Skeletal muscle tissue (tissue), 4 donors: ENCODE results near the gene ANXA11. TPM values are rescaled to one million over a fixed set of nuclear protein-coding genes. Genes with fewer than 3 reads are reported as not detected.
"Not testable (repeated sequence)": the region's sequence is repeated elsewhere in the genome, so short reads cannot be mapped to it uniquely, and the experiment has no call there.

Source experiments
- H3K27ac ChIP-seq: one replicate; pipeline ENCODE4 v1.7.0; 2013; ENCODE audit warnings: mild to moderate bottlenecking, low read depth, low read length, inconsistent platforms
- H3K27me3 ChIP-seq, 3 donors: one replicate each; pipeline ENCODE4 v1.7.0; 2013; ENCODE audit warnings: low read length in 3 of 3; ENCODE audit not compliant: control insufficient read depth in 3 of 3, insufficient read depth in 3 of 3
- H3K36me3 ChIP-seq, 3 donors: one replicate each; pipeline ENCODE4 v1.7.0; 2013; ENCODE audit warnings: low read length in 3 of 3; ENCODE audit not compliant: control insufficient read depth in 3 of 3, insufficient read depth in 3 of 3
- H3K4me1 ChIP-seq, 3 donors: one replicate each; pipeline ENCODE4 v1.7.0; 2013; ENCODE audit warnings: low read length in 3 of 3, mild to moderate bottlenecking in 3 of 3; ENCODE audit not compliant: control insufficient read depth in 3 of 3, insufficient read depth in 3 of 3
- H3K4me3 ChIP-seq, 3 donors: one replicate each; pipeline ENCODE4 v1.7.0; 2013; ENCODE audit warnings: low read length in 3 of 3
- H3K9ac ChIP-seq, 3 donors: one replicate each; pipeline ENCODE4 v1.7.0; 2013; ENCODE audit warnings: low read length in 3 of 3, mild to moderate bottlenecking in 3 of 3, moderate library complexity in 2 of 3, low read depth in 1 of 3
- H3K9me3 ChIP-seq, 3 donors: one replicate each; pipeline ENCODE4 v1.7.0; 2013; ENCODE audit warnings: low read length in 3 of 3; ENCODE audit not compliant: control insufficient read depth in 3 of 3
- total RNA-seq: library from RNA; depleted of rRNA; stranded (reverse); fragments of >200 nt; gene quantifications from one replicate; pipeline ENCODE4 v1.2.3, GENCODE V29; 2014
- donor health status: Osteomylitis.

Gene ANXA11
- total RNA-seq, 1 donor from 2014 or later: 29.7 TPM

DNA sequence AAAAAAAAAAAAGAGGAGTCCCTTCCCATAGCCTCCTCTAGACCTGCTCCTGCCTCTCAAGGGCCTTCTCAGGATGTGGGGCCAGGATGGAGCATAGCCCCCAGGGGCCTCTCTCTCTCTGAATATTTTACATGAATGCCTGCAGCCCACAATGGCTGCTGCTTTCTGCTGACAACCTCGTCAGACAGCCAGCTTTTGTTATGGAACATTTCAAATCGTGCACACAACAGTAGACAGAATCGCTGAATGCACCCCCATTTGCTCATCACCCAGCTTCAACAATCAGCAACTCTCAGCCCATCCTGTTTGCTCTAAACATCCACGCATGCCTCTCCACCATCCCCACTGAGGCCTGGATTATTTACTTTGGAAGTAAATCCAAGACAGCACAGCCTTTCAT lies 67.4 kb downstream of the ANXA11 start:
- no peak overlapping the region for H3K9ac ChIP-seq
- H3K9me3 ChIP-seq: no peaks in the 10 kb centered on the region
- H3K27ac ChIP-seq: peak overlapping the region; percentile 80
- no peak overlapping the region for H3K4me3 ChIP-seq
- H3K27me3 ChIP-seq: peaks cover 8 to 23% (median 21%) of the 10 kb centered on the region in 3 donors
- peaks cover 21 to 28% (median 25%) of the 10 kb centered on the region in 3 donors for H3K4me1 ChIP-seq
- no peaks in the 10 kb centered on the region for H3K36me3 ChIP-seq

DNA sequence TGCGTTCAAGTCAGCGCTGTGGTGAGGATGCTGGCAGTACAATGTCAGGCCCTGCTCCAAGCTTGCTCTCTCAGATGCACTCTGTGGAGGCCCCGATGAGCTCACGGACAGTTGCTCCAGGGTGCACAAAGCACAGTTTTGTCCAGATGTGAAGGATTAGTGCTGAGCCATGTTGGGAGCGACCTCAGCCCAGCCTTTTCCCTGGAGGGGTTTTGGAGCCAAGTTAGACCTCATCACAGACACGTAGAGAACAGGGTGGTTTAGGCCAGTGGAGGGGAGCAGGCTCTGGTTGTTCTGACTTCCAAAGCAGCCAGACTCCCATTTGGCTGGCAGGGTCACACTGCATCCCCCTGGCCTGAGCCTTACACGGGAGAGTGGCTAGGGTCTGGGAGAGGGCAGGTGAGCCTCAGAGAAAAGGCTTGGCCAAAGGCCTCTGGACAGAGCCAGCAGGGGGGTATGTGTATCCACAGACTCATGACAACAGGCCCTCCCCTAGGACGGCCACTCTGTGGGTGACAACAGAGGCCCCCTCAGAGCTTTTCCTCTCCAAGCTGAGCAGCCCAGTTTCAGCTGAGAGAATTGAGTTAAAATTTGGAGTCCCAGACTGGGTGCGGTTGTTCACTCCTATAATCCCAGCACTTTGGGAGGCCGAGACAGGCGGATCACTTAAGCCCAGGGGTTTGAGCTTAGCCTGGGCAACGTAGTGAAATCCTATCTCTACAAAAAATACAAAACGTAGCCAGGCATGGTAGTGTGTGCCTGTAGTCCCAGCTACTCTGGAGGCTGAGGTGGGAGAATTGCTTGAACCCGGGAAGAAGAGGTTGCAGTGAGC lies 68.1 kb downstream of the ANXA11 start:
- H3K9me3 ChIP-seq: no peaks in the 10 kb centered on the region
- peaks cover 24 to 29% (median 25%) of the 10 kb centered on the region in 3 donors for H3K4me1 ChIP-seq
- peak overlapping the region; percentile 80 for H3K27ac ChIP-seq
- peak overlapping the region in 2 of 3 donors; percentile 1 to 16 for H3K9ac ChIP-seq
- H3K4me3 ChIP-seq: no peak overlapping the region
- peaks cover 12 to 26% (median 24%) of the 10 kb centered on the region in 3 donors for H3K27me3 ChIP-seq
- no peaks in the 10 kb centered on the region for H3K36me3 ChIP-seq

DNA sequence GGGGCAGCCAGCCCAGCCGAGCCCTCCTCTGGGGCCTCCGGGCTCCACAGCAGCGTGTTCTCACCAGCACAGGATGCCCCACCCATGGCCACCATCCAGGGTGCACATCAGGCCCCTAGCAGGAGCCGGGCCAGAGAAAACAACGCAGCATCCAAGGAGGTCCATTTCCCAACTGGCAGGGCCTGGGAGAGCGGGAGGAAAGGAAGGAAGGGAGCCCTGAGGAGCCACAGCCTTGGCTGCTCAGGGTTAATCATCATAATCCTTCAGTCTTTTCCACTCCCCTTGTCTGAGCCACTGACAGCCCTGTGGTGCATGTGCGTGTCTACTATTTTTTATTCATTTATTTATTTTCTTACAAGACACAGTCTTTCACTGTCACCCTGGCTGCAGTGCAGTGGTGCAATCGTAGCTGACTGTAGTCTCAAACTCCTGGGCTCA lies 69.2 kb downstream of the ANXA11 start:
- Histone ChIP-seq H3K36me3 (no peaks in the 10 kb centered on the region), H3K27ac (peak overlapping the region; percentile 65), H3K9me3 (no peaks in the 10 kb centered on the region), H3K27me3 (peaks cover 12 to 30% (median 23%) of the 10 kb centered on the region in 3 donors), H3K9ac (no peak overlapping the region), H3K4me1 (peaks cover 17 to 29% (median 23%) of the 10 kb centered on the region in 3 donors), H3K4me3 (peak overlapping the region in 1 of 3 donors; percentile 13)

DNA sequence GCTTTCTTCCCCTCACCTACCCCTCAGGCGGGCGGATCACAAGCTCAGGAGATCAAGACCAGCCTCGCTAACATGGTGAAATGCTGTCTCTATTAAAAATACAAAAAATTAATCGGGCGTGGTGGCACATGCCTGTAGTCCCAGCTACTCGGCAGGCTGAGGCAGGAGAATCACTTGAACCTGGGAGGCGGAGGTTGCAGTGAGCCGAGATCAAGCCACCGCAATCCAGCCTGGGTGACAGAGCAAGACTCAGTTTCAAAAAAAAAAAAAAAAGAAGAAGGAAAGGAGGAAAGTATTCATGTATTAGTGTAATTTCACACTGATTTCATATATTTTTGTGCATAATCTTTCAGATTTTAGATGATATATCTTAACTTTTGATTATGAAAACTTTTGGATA lies 71.7 kb downstream of the ANXA11 start:
- H3K36me3 ChIP-seq, H3K9me3 ChIP-seq: not testable (repeated sequence)
- Histone ChIP-seq H3K27me3 (peaks cover 12 to 30% (median 23%) of the 10 kb centered on the region in 3 donors), H3K4me1 (peaks cover 15 to 26% (median 23%) of the 10 kb centered on the region in 3 donors), H3K27ac (peak overlapping the region; percentile 81), H3K4me3 (peak overlapping the region; percentile 58 to 76 (median 70)), H3K9ac (peak overlapping the region; percentile 64 to 84 (median 77))

DNA sequence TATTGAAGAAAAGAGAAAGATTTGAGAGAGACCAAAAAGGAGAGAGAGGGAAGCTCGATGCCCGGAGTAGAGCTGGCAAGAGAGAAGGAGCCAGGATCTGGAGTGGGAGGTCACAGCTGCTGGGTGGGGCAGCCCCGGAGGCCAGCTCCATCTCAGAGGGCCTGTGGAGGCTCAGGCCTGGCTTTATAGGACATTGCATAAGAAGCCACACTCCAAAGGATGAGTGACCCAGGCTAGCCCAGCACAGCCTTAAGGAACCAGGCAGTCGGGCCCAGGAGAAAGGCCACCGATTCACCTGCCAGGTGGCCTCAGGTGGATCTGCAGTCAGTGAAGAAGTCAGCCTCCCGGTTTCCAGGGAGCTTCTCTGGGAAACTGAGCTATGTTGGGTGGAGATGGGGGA lies 72.1 kb downstream of the ANXA11 start:
- Histone ChIP-seq H3K4me1 (peaks cover 15 to 26% (median 20%) of the 10 kb centered on the region in 3 donors), H3K36me3 (no peaks in the 10 kb centered on the region), H3K27ac (peak overlapping the region; percentile 81), H3K9me3 (no peaks in the 10 kb centered on the region), H3K27me3 (peaks cover 12 to 30% (median 20%) of the 10 kb centered on the region in 3 donors), H3K9ac (peak overlapping the region; percentile 64 to 84 (median 77)), H3K4me3 (peak overlapping the region; percentile 58 to 76 (median 70))

DNA sequence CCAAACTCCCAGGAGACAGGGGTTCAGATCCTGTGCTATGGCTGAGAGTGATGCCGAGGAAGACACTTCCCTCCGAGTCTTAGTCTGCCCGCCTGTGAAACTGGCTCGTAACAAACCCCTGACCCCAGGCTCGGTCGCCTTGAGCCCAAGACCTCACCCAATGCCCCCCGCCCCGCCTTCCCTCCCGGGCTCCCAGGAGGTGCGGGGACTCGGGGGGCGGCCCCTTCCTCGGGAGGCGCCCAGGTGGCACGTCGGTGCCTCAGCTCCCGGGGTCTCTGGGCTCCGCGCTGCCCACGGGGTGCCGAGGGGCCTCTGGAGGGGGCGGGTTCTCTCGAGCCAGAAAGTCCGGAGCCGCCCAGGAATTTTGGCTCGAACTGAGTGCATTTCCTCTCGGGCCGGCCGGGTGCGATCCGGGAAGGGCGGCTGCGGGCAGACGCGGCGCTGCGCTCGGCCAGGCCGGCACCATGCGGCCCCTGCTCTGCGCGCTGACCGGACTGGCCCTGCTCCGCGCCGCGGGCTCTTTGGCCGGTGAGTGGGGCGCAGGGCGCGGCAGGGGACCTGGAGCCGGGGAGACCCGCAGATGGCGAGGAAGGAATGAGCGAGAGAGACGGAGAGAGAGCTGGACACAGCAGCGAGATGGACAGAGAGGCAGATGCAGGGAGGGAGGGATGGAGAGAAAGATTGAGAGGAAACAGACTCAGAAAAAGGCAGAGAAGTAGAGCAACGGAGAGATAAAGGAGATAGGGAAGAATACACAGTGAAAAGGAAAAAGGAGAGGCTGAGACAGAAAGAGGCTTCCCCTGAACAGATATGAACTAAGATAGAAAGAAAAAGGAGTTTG lies 72.8 kb downstream of the ANXA11 start, which contains the start of gene PLAC9:
Gene PLAC9, plus strand, starts transcription at position 432 of the 841 bp plus-strand sequence. Its CDS starts 33 bp downstream, at position 465.
- peak within 1 kb of the TSS; percentile 81 for H3K27ac ChIP-seq
- peak within 1 kb of the TSS; percentile 64 to 84 (median 77) for H3K9ac ChIP-seq
- no peaks in the 10 kb centered on the region for H3K9me3 ChIP-seq
- H3K4me3 ChIP-seq: peak within 1 kb of the TSS; percentile 58 to 76 (median 70)
- H3K36me3 ChIP-seq: no peaks in the 10 kb centered on the region
- H3K4me1 ChIP-seq: peaks cover 12 to 24% (median 16%) of the 10 kb centered on the region in 3 donors
- H3K27me3 ChIP-seq: peaks cover 12 to 26% (median 16%) of the 10 kb centered on the region in 3 donors

DNA sequence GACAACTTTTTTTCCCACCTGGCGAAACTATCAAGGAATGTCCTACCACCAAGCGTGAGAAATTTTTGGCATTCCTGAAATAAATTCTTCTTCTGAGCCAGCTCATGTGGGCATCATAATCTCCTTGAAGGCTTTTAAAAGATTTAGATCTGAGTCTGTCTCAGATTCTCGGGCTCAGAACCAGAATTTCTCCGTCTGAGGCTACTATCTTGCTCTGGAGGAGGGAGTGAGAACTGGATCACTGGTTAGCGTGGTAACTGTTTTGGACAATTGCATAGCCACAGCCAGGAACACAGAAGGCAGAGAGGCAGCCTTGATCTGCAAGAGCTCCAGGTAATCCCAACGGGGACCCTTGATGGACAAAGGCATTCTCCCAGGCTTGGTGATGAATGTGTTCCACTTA lies 73.8 kb downstream of the ANXA11 start:
- no peak overlapping the region for H3K27ac ChIP-seq
- H3K9me3 ChIP-seq: no peaks in the 10 kb centered on the region
- H3K4me1 ChIP-seq: peaks cover 4 to 15% (median 6%) of the 10 kb centered on the region in 3 donors
- no peak overlapping the region for H3K4me3 ChIP-seq
- no peaks in the 10 kb centered on the region for H3K36me3 ChIP-seq
- peaks cover 10 to 17% (median 12%) of the 10 kb centered on the region in 3 donors for H3K27me3 ChIP-seq
- H3K9ac ChIP-seq: no peak overlapping the region

DNA sequence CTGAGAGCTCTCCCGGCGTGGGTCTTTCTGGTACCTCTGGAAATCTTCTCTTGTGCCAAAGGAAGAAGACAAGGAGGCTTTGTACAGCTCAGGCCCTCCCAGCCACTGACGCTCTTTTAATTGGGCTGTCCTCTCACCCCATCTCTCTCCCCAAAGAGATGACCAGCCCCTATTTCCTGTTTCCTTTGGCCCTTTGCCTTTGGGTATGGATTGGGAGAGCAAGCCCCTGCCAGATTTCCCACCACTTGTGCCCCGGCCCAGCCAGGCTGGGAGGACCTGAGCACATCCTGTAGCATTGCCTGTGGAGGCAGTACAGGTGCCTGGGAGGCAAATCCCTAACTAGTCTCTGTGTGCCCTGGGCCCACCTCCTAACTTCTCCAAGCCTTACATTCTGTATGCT lies 78.5 kb downstream of the ANXA11 start:
- H3K27ac ChIP-seq: no peak overlapping the region
- no peak overlapping the region for H3K4me3 ChIP-seq
- peak overlapping the region in 1 of 3 donors; percentile 8 for H3K9ac ChIP-seq
- H3K27me3 ChIP-seq: peaks cover 0 to 3% (median 2%) of the 10 kb centered on the region in 3 donors
- H3K9me3 ChIP-seq: no peaks in the 10 kb centered on the region
- H3K36me3 ChIP-seq: no peaks in the 10 kb centered on the region
- H3K4me1 ChIP-seq: no peaks in the 10 kb centered on the region

DNA sequence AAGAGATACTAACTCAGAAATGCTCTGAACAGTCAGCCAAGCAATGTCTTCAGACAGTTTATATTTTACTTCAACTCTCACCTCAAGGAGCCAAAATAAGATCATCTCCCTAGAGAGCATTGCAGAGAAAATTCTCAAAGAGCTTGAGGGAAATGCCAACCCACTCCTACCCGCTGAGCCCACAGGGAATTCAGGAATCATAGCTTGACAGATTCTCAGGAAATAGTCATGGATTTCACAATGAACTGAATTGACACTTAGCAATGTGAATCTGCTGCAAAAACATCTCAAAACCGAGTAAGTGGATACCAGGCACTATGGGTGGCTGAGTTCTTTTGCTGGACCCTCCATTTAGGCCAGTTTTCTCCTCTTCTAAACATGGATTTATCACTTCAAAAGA lies 82.6 kb downstream of the ANXA11 start:
- no peak overlapping the region for H3K27ac ChIP-seq
- H3K9me3 ChIP-seq: no peaks in the 10 kb centered on the region
- H3K36me3 ChIP-seq: no peaks in the 10 kb centered on the region
- H3K4me3 ChIP-seq: no peak overlapping the region
- no peaks in the 10 kb centered on the region for H3K4me1 ChIP-seq
- H3K27me3 ChIP-seq: no peaks in the 10 kb centered on the region
- H3K9ac ChIP-seq: no peak overlapping the region
